ENCODE data around the gene ACHE. TPM values are rescaled to one million over a fixed set of nuclear protein-coding genes. Genes with fewer than 3 reads are reported as not detected.

ACHE gene
- total and polyA plus RNA-seq, 2 of the 13 experiments (the other 11 are each of a cell fraction or from before 2014, with no cell fraction given), result 0.18 to 0.40 TPM

DNA sequence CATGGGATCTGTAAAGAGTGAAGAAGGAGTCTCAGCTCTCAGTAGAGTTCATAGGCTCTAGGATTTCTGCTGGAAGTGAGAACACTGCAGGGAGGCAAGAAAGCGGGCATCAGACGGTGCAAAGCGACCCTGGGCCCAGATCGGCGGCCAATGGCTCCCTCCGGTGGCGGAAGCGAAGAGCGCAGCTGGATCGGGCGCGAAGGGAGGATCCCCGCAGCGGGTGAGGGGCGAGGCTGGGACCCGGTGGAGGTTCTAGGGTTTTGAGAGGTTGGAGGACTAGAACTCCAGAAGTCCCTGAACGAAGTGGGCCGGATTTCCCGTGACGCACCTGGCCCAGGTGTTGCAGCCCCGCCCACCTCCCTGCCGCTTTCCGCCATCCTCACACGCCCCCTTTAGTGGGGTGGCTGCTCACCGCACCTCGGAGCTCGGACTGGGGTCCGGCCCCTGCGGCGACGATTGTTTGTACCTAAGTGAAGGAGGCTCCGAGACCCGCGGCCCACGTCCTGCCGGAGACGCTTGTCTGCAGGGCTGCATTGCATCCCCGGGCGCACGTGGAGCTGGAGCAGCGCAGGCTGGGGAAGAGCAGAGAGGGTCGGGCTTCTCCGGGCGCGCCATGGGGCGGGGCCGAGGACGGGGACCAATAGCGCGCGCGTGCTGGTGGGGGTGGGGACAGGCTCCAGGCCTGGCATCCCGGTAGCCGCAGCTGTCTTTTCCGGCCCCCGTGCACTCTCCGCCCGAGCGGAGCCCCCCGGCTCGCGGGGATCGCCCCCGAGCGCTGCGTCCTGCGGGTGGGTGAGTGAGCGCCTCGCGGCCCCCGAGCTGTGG lies 43.4 kb downstream of the ACHE start, which contains the start of gene SLC12A9:
Gene SLC12A9 (plus strand): TSS at position 666 of the 825 bp plus-strand sequence. CDS start 1,485 bp downstream, outside the sequence.
- no TSS peak for BruUV-seq (replicated peaks)
- Histone ChIP-seq H3K36me3 (replicated peaks in 1 of 2; ENCODE audit: control insufficient read depth in 1 of 2, insufficient read depth in 2 of 2, low read length in 2 of 2) (no peaks in the 10 kb centered on the region), H3K27ac (ENCODE audit: extremely low read length, insufficient read depth, low read length) (no peak within 1 kb of the TSS), H3K9ac (ENCODE audit: insufficient read depth, low read depth, low read length) (peak within 1 kb of the TSS; percentile 69), H3K4me1 (ENCODE audit: insufficient read depth, low read length) (peaks cover 23% of the 10 kb centered on the region), H2AFZ (ENCODE audit: low read length) (peak within 1 kb of the TSS; percentile 42), H3K4me2 (ENCODE audit: low read depth, low read length) (peak within 1 kb of the TSS; percentile 98), H3K4me3 (replicated peaks in 1 of 3; ENCODE audit: insufficient read depth in 1 of 3, low read depth in 2 of 3, low read length in 3 of 3) (peak within 1 kb of the TSS; percentile 62 to 87 (median 85)), H3K27me3 (ENCODE audit: control insufficient read depth in 1 of 2, insufficient read depth in 2 of 2, low read length in 2 of 2) (no peaks in the 10 kb centered on the region; a peak in 1 of 5 replicates), H3K9me3 (ENCODE audit: low read length) (no peaks in the 10 kb centered on the region), H4K20me1 (ENCODE audit: insufficient read depth, low read length) (no peaks in the 10 kb centered on the region), H3K79me2 (ENCODE audit: insufficient read depth, low read length) (no peaks in the 10 kb centered on the region)
- CTCF ChIA-PET (ENCODE audit: low intra/inter-chr PET ratio, low total read pairs), result interaction anchor here (1.1 to 2.6 kb wide), 5 partner anchors 15 to 146 kb away, joined by 3 to 61 read pairs (median 5); partner anchors contain the start of gene POP7
- DNase-seq (ENCODE audit: low spot score), result peak; percentile 73
- in situ Hi-C loops (cut with HindIII; ENCODE audit: extremely low pct_ligation_motif_present, low pct_unique_long_range_greater_than_20kb), result loop anchor here (10.0 kb wide), 2 partner anchors 57 to 147 kb away; partner anchors contain the start of gene POP7
- intact Hi-C loops (cut with micrococcal nuclease; ENCODE audit: unreplicated experiment), result loop anchor here (1.0 kb wide), 1 partner anchor 53 kb away; no protein-coding TSS in a partner anchor
- POLR2A ChIA-PET, result interaction anchor here (0.5 to 4.8 kb wide), 16 partner anchors 16 to 471 kb away, joined by 3 to 66 read pairs (median 6); partner anchors contain the start of genes EPHB4, MOGAT3, POP7 and SRRT
- ATAC-seq, result peak; percentile 99
- WGBS (ENCODE audit: low lambda C conversion rate), result 1% methylated on average over 14 of the region's 71 CpGs
- peak; percentile 51 for FAIRE-seq
- peak; percentile 59; the same call in 1 of the 2 replicates for TF ChIP-seq ERF (CRISPR knock-in tag; IDR thresholded peaks at IDR 0.05)
- peak; percentile 64 for TF ChIP-seq AGO2 (optimal IDR thresholded peaks at IDR 0.05; ENCODE audit: low read depth, low read length)
- TF ChIP-seq ZNF101 (CRISPR knock-in tag; IDR thresholded peaks at IDR 0.05; ENCODE audit: borderline replicate concordance, low read depth), result no peak
- TF ChIP-seq EZH2 (conservative IDR thresholded peaks at IDR 0.05; ENCODE audit: low read depth, low read length), result no peak
- peak; percentile 97 for TF ChIP-seq SAP130 (CRISPR knock-in tag; IDR thresholded peaks at IDR 0.05; ENCODE audit: low read depth)
- no peak for TF ChIP-seq CCAR2 (optimal IDR thresholded peaks at IDR 0.05; ENCODE audit: low read depth, low read length)
- TF ChIP-seq ZNF619 (CRISPR knock-in tag; IDR thresholded peaks at IDR 0.05), result peak; percentile 62; the same call in 1 of the 2 replicates
- TF ChIP-seq ZNF652 (CRISPR knock-in tag; IDR thresholded peaks at IDR 0.05; ENCODE audit: borderline replicate concordance, low read depth), result no peak
- TF ChIP-seq AHR (CRISPR knock-in tag; IDR thresholded peaks at IDR 0.05), result 0 out of 2 replicates have a peak, but pooled peaks have one; percentile 59
- TF ChIP-seq E2F1 (CRISPR knock-in tag; IDR thresholded peaks at IDR 0.05), result 0 out of 2 replicates have a peak, but pooled peaks have one; percentile 35
- TF ChIP-seq ZNF34 (CRISPR knock-in tag; IDR thresholded peaks at IDR 0.05; ENCODE audit: borderline replicate concordance), result 0 out of 2 replicates have a peak, but pooled peaks have one; percentile 71
- peak; percentile 66; the same call in 1 of the 2 replicates for TF ChIP-seq KLF12 (CRISPR knock-in tag; IDR thresholded peaks at IDR 0.05; ENCODE audit: borderline replicate concordance)
- TF ChIP-seq MLX (CRISPR knock-in tag; IDR thresholded peaks at IDR 0.05), result no peak
- TF ChIP-seq CREB1 (IDR thresholded peaks at IDR 0.05), result no peak
- TF ChIP-seq CREB1 (CRISPR knock-in tag; IDR thresholded peaks at IDR 0.05), result no peak
- no peak for TF ChIP-seq IKZF4 (CRISPR knock-in tag; IDR thresholded peaks at IDR 0.05; ENCODE audit: borderline replicate concordance, low read depth, not compliant biosample characterization)
- no peak for TF ChIP-seq NCOA5 (CRISPR knock-in tag; IDR thresholded peaks at IDR 0.05)
- no peak for TF ChIP-seq ZNF75D (CRISPR knock-in tag; IDR thresholded peaks at IDR 0.05; ENCODE audit: borderline replicate concordance)
- TF ChIP-seq ATM (IDR thresholded peaks at IDR 0.05; ENCODE audit: borderline replicate concordance), result no peak
- TF ChIP-seq, protein P1, sequence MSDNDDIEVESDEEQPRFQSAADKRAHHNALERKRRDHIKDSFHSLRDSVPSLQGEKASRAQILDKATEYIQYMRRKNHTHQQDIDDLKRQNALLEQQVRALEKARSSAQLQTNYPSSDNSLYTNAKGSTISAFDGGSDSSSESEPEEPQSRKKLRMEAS (IDR thresholded peaks at IDR 0.05), result peak; percentile 98

Measured in HepG2 (cell line).